Breast epithelium (tissue), 3 donors: ENCODE measurements around the gene PTPRZ1.

ENCODE experiments used
- CTCF ChIP-seq, 3 donors: fragments of 450-650 bp; IDR thresholded peaks; one replicate each; pipeline ENCODE4 v1.5.1; 2016 to 2017; ENCODE audit warnings: antibody characterized with exemption in 3 of 3, mild to moderate bottlenecking in 3 of 3, moderate library complexity in 3 of 3
- POLR2AphosphoS5 ChIP-seq, 3 donors: sonication (generic); formaldehyde crosslinking; IDR thresholded peaks; one replicate each; pipeline ENCODE4 v1.6.1; 2017; ENCODE audit warnings: antibody characterized with exemption in 3 of 3

- TF ChIP-seq CTCF (IDR thresholded peaks at IDR 0.05) (no peak), POLR2AphosphoS5 (IDR thresholded peaks at IDR 0.05) (no peak)
These were observed 154.1 kb downstream of the PTPRZ1 start for GRCh38 chr7:122027058-122027457.
